ENCODE measurements around the gene FGF8.

FGF8 gene

DNA sequence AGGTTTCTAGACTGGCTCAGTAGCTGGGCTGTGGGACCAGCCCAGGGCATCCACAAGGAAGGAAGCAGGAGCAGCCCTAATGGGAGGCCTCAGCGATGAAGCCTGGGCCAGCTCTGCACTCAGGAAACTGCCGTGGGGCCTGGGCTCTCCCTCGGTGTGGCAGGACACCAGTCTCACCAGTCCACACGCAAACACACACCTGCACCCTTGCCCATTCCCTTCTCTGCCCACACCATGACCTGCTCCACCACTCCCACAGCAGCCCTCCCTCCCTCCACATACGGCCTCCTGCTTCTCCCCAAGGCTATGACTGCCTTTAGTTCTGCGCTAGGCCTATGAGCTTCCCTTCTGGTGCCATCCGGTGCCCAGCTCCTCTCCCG lies 7.1 kb downstream of the FGF8 start:
- DNase-seq (ENCODE audit: low spot score in 2 of 2) (no peak), ATAC-seq (ENCODE audit: low read depth) (no peak)
- peaks cover 20% of the 10 kb centered on the region for H3K27me3 Mint-ChIP-seq
- no peak overlapping the region for H3K27ac Mint-ChIP-seq
- no peaks in the 10 kb centered on the region for H3K4me1 Mint-ChIP-seq
- no peak overlapping the region for H3K4me3 Mint-ChIP-seq
- no peaks in the 10 kb centered on the region for H3K36me3 Mint-ChIP-seq
- no peaks in the 10 kb centered on the region for H3K9me3 Mint-ChIP-seq

DNA sequence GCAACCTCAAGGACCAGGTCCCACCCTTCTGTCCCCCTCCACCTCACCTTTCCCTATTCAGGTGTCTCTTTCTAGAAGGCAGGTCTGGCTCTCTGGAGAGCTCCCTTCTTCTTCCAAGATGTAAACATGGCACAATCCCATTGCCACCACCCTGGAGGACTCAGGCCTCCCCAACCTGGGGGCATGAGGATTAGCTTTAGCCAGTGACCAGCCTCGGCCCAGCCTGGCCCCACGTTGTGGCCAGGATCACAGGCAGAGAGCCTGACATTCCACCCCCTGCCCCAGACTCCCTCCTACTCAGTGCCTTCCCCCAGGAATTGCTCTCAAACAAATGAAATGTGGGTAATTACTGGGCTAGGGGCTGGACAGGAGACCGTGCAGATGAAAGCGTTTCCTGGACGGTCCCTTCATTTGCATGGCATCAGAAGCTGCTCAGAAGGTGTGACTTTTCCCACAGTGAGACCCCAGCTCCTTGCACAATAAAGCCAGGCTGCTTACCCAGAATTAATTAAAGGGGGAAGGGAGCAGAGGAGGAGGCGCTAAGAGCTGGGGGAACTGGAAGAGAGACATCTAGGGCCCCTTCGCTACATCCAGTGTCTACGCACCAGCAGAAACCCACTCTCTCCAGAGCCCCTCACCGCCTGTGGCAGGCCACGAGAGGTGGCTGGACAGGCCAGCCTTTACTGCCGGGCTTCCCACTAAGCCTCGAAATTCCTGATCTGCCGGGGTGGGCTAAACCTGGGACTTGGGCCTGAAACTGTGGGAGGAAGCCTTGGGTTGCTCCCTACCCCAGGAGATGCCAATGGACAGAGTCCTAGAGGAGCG lies 7.7 kb downstream of the FGF8 start:
- H3K27ac Mint-ChIP-seq = no peak overlapping the region

DNA sequence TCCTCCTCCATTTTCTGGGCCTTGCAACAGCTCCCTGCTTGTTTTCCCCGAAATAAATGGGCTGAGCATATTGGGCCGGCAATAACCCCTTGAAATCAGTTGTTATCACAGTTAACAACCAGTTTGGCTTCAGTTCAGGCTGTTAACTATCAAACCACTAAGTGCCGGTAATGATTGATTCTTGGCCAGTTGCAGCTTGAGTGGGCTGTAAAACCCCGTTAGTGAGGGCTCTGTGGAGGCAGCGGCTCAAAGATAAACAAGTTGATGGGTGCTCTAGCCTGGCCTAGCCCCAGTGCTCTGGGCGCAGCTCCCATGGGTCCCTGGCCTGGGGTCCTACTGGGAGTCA lies 8.3 kb downstream of the FGF8 start:
- DNase-seq (ENCODE audit: low spot score in 2 of 2) = no peak
- no peaks in the 10 kb centered on the region for H3K4me1 Mint-ChIP-seq
- H3K27ac Mint-ChIP-seq = no peak overlapping the region
- H3K36me3 Mint-ChIP-seq = no peaks in the 10 kb centered on the region
- H3K4me3 Mint-ChIP-seq = no peak overlapping the region
- no peaks in the 10 kb centered on the region for H3K9me3 Mint-ChIP-seq
- ATAC-seq (ENCODE audit: low read depth) = no peak
- peaks cover 20% of the 10 kb centered on the region for H3K27me3 Mint-ChIP-seq

More for the DNA sequence above, 7.7 kb downstream of the FGF8 start:
- no peaks in the 10 kb centered on the region for H3K36me3 Mint-ChIP-seq
- H3K27me3 Mint-ChIP-seq = peaks cover 20% of the 10 kb centered on the region
- no peaks in the 10 kb centered on the region for H3K9me3 Mint-ChIP-seq
- DNase-seq (ENCODE audit: low spot score in 2 of 2) (no peak), ATAC-seq (ENCODE audit: low read depth) (no peak)
- H3K4me1 Mint-ChIP-seq = no peaks in the 10 kb centered on the region
- H3K4me3 Mint-ChIP-seq = no peak overlapping the region

DNA sequence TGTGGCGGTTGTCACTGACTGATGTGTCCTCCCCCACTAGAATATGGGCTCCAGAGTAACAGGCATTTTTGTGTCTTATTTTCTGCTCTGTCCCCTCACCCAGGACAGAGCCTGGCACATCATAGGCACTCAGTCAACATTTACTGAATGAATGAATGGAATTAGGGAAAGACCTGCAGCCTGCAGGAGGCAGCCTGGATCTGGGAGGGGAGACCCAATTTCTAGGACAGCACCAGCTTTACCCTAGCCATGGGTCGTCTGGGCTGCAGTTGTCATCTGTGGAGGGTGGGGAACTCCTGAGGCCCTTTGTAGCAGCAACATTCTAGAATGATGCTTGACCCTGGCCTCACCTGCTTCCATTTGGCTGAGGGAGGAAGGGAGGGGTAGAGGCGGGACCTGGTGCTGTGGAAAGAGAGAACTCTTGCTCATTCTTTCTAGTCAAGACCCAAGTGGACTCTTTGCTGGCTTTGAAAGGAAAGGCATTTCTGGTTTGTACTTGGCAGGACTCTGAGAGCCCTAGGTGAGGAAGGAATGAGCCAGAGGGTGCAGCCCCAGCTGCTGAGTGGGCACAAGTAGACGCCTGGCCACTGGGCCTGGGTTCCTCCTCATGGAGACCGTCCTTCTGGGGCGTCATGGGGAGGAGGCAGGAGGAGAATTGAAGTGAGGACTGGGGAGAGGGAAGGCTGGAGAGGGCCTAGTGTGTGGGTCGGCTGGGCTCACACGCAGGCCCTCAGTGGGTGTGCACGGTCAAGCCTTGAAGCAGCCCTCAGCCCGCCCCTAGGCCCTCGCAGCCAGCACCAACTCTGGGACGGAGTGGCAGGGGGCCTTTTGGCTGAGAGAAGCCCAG lies 8.9 kb downstream of the FGF8 start:
- Mint-ChIP-seq H3K4me3 (no peak overlapping the region), H3K27me3 (peaks cover 18% of the 10 kb centered on the region), H3K27ac (no peak overlapping the region), H3K4me1 (no peaks in the 10 kb centered on the region), H3K9me3 (no peaks in the 10 kb centered on the region), H3K36me3 (no peaks in the 10 kb centered on the region)
- no peak for ATAC-seq (ENCODE audit: low read depth)
- no peak for DNase-seq (ENCODE audit: low spot score in 2 of 2)

DNA sequence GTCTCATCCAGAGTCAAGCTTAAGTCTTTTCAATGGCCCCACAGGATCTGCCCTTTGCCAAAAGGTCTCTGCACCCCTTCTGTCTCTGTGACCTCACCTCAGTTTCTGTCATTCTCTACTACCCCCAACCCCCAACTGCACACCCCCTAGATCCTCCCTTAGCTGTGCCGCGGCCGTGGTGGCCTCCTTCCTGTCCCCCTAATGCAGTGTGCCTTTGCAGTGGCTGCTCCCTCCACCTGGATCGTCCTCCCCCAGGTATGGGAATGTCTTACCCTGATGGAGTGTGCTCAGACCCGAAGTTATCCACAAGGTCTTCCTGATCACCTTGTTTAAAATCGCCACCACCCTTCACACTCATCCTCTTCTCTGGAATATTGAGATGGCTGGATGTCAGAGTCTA lies 9.6 kb downstream of the FGF8 start:
- Mint-ChIP-seq H3K9me3 (no peaks in the 10 kb centered on the region), H3K27ac (no peak overlapping the region), H3K36me3 (no peaks in the 10 kb centered on the region), H3K27me3 (peaks cover 19% of the 10 kb centered on the region), H3K4me3 (no peak overlapping the region), H3K4me1 (no peaks in the 10 kb centered on the region)
- ATAC-seq (ENCODE audit: low read depth) (no peak), DNase-seq (ENCODE audit: low spot score in 2 of 2) (no peak)

DNA sequence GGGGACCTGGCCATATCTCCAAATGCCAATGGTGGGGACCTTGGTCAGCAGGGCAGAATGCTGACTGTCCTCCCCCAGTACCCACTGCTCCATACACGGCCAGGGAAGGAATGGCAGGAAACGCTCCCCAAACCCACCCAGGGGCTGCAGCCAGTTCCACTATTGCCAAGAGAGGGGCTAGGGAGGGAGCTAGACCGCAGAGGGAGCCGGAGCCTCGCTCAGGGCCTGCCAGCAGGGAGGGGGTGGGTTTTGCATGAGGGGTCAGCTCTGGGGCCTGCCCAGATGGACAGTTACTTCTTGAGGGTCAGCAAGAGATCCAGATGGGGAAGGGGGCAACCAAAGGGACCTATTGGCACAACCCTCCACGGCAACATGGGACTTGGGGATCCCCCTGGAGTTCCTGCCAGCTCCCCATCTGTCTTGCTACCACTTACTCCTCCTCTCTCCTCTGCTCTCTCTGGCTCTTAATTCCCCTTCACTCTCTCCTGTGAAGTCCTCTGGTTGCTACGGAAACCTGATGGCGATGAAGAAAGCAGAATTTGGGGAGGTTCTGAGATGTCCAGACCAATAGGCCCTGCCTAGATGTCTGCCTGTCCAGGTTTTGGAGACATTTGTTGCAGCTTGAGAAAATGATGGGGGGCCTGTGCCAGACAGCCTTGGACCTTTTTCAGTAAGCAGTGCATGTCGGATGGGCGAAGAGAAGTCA lies 12.6 kb downstream of the FGF8 start:
- Mint-ChIP-seq H3K4me3 (no peak overlapping the region), H3K36me3 (no peaks in the 10 kb centered on the region), H3K27ac (no peak overlapping the region), H3K27me3 (peaks cover 17% of the 10 kb centered on the region), H3K4me1 (no peaks in the 10 kb centered on the region), H3K9me3 (no peaks in the 10 kb centered on the region)
- no peak for ATAC-seq (ENCODE audit: low read depth)
- no peak for DNase-seq (ENCODE audit: low spot score in 2 of 2)

DNA sequence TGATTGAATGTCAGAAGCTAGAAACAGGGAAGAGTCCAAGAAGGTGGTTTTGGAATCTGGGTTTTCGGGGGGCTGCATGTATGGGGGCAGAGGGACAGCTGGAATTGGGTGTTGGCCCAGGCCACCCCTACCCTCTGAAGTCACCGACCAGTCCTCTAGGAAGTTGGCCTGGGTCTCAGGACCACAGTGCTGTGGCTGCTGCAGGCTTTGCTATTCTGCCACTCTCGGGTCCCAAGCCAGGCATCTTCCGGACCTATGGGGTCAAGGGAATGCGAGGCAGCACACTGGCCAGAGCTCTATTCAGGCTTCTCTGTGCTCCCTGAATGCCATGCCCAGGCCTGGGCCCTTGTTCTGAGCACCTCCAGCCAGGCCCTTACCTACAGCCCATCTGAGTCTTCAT lies 13.2 kb downstream of the FGF8 start:
- no peaks in the 10 kb centered on the region for H3K36me3 Mint-ChIP-seq
- H3K4me1 Mint-ChIP-seq = no peaks in the 10 kb centered on the region
- no peaks in the 10 kb centered on the region for H3K9me3 Mint-ChIP-seq
- ATAC-seq (ENCODE audit: low read depth) (no peak), DNase-seq (ENCODE audit: low spot score in 2 of 2) (no peak)
- no peak overlapping the region for H3K27ac Mint-ChIP-seq
- H3K27me3 Mint-ChIP-seq = peaks cover 17% of the 10 kb centered on the region
- no peak overlapping the region for H3K4me3 Mint-ChIP-seq

DNA sequence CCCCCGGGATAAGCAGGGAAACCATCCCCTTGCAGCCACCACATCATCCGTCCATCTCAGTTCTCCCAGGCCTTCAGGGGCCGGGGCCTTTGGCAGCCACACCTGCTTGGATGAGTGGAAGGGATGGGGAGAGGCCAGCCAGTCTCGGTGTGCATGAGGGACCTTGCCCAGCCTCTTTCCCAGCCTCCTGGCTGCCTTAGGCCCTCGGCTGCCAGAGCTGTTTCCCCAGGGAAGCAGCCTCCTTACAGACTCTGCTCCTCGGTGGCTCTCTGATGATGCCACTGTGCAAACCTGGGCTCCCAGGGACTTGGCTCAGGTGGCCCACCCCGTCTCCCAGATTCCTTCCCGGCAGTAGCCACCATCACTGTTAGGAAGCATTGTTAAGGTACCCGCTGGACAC lies 14.7 kb downstream of the FGF8 start:
- Mint-ChIP-seq H3K4me1 (no peaks in the 10 kb centered on the region), H3K27me3 (peaks cover 15% of the 10 kb centered on the region), H3K27ac (no peak overlapping the region), H3K4me3 (no peak overlapping the region), H3K36me3 (no peaks in the 10 kb centered on the region), H3K9me3 (no peaks in the 10 kb centered on the region)
- DNase-seq (ENCODE audit: low spot score in 2 of 2) (no peak), ATAC-seq (ENCODE audit: low read depth) (no peak)

DNA sequence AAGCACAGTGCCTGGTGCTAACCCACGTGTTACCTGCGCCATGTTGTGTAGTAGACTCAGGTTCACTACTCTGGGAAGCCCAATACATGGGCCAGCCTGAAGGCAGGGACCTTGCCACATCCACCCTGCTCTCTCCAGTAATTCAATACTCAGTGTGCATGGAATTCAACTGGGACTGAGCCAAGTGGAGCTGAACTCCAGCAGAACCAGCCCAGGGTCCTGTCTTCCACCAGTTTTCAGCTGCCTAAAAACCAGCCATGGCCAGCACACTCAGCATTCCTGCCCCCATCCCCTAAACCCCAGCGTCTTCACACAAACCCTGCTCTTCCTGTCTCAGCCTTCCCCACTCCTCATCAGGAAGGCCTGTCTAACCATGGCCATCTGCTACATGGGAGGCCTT lies 15.4 kb downstream of the FGF8 start:
- ATAC-seq (ENCODE audit: low read depth) (no peak), DNase-seq (ENCODE audit: low spot score in 2 of 2) (no peak)
- Mint-ChIP-seq H3K9me3 (no peaks in the 10 kb centered on the region), H3K27ac (no peak overlapping the region), H3K4me3 (no peak overlapping the region), H3K36me3 (no peaks in the 10 kb centered on the region), H3K4me1 (no peaks in the 10 kb centered on the region), H3K27me3 (peaks cover 11% of the 10 kb centered on the region)

DNA sequence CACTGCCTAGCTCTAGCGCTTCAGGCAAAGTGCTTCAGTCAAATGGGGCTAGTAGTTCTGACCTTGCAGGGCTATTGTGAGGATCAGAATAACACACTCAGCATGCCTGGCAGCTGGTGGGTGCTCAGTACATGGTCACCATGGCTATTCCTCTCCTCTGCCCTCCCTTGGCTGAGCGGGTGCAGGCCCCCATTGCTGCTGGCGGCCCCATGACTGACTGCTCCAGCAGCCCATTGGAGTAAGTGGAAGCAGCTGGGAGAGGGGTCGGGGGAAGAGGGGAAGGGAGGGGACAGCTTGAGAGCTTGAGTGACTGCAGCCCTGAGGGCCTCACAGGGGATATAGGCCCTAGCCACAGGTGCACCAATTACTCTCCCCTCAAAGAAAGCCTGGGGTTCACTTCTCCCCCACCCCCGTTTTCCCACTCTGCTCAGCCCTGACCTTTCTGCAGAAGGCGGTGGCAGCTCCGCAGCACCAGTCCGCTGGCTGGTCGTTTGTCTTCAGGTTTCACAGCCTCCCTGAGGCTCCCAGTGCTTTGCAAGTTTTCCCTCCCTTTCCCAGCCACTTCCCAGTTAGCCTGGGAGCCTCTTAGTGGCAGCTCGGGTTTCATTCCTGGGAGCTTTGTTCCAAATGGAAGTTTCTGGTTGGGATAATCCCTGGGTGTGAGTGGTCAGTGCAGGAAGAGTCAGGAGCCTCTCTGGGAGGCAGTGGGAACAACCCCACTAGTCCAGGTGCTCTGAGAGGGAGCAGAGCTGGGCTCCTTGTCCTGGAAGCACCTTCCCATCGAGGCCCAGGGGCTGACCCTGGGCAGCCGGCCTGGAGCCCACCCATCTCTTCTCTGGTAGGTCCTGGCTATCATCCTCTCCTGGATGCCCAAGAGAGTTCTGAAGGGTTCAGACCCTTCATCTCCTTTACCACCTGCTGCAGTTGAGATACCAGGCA lies 16.3 kb downstream of the FGF8 start:
- Mint-ChIP-seq H3K27ac (no peak overlapping the region), H3K27me3 (peaks cover 9% of the 10 kb centered on the region), H3K36me3 (no peaks in the 10 kb centered on the region), H3K4me3 (no peak overlapping the region), H3K9me3 (no peaks in the 10 kb centered on the region), H3K4me1 (no peaks in the 10 kb centered on the region)
- no peak for ATAC-seq (ENCODE audit: low read depth)
- no peak for DNase-seq (ENCODE audit: low spot score in 2 of 2)

DNA sequence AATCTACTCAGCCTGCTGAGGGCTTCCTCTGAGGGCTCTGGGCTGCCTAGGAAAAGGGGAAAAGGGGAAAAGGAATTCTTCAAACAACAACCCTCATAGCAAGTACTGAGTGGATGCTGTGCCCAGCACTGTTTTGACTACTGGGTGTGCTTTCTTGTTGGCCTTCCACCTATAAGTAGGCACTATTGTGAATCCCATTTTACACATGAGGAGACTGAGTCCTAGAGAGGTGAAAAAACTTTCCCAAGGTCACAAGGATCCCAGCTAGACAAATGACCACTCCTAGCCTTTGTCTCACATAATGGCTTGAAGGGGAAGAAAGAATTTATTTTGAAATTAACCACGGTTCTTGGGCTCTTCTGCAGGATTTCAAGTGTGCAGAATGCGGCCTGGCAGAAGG lies 17.1 kb downstream of the FGF8 start:
- H3K27ac Mint-ChIP-seq = no peak overlapping the region
- peaks cover 10% of the 10 kb centered on the region for H3K27me3 Mint-ChIP-seq
- no peaks in the 10 kb centered on the region for H3K36me3 Mint-ChIP-seq
- DNase-seq (ENCODE audit: low spot score in 2 of 2) (no peak), ATAC-seq (ENCODE audit: low read depth) (no peak)
- no peaks in the 10 kb centered on the region for H3K4me1 Mint-ChIP-seq
- H3K4me3 Mint-ChIP-seq = no peak overlapping the region
- H3K9me3 Mint-ChIP-seq = no peaks in the 10 kb centered on the region

DNA sequence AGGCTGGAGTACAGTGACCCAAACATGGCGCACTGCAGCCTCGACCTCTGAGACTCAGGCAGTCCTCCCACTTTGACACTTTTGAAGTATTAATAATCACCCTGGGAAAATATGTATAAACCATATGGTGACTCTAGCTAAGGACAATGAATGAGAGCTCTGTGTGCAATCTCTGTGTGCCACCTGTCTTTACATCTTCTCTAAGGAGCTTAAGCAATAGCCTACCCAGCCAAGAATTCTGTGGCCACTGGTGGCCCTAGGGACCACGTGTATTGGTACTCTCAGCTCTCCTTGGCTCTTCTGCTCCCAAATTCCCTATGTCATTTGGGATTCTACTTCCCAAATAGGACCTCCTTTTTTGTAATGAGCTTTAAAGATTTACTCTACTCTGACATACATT lies 23.7 kb downstream of the FGF8 start:
- H3K27ac Mint-ChIP-seq = no peak overlapping the region
- no peaks in the 10 kb centered on the region for H3K4me1 Mint-ChIP-seq
- no peaks in the 10 kb centered on the region for H3K36me3 Mint-ChIP-seq
- DNase-seq (ENCODE audit: low spot score in 2 of 2) (no peak), ATAC-seq (ENCODE audit: low read depth) (no peak)
- no peaks in the 10 kb centered on the region for H3K9me3 Mint-ChIP-seq
- no peak overlapping the region for H3K4me3 Mint-ChIP-seq
- H3K27me3 Mint-ChIP-seq = peaks cover 7% of the 10 kb centered on the region

DNA sequence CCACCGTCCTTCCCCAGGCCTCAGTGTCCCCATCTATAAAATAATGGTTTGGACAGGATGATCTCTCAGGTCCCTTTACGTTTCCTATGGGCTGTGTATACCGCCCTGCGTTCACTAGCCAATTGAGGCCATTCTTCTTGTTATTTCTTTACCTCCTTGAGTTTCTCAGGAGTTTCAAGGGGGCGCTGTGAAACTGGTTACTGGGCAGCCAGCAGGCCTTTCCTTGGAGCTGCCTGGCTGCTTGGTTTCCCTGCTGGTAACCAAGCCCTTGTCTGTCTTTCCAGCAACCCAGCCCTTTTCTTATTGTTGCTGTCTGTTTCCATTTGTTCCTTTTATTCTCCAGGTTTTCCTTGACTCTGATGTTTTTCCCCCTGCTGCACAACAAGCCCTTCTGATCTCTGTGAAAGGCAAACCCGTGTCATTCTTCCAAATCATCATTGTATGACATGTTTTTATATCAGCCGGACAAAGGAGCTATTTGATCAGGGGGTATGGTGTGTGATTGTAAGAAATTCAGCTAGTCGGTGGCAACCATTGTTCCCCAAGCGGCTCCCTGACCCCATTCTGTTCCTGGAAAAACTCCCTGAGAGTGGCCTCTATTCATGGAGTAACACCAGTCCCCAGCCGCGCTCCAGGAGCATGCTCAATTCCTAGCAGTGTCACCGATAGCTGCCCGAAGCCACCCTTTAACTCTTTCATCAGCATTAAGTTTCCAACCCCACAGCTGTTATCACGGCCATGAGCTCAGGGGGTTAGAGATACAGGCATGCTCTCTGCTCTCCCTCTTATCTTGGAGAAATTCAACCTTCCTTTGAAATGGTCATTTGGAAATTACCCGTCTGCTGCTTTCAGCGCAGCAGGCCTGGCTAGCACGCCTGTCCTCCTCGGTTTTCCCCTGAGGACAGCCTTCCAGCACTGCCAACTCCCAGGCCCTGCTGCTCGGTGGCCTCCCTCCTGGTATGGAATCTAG lies 26.6 kb downstream of the FGF8 start:
- H3K36me3 Mint-ChIP-seq = no peaks in the 10 kb centered on the region
- DNase-seq (ENCODE audit: low spot score in 2 of 2) (no peak), ATAC-seq (ENCODE audit: low read depth) (no peak)
- no peaks in the 10 kb centered on the region for H3K9me3 Mint-ChIP-seq
- H3K4me1 Mint-ChIP-seq = no peaks in the 10 kb centered on the region
- no peak overlapping the region for H3K4me3 Mint-ChIP-seq
- no peak overlapping the region for H3K27ac Mint-ChIP-seq
- H3K27me3 Mint-ChIP-seq = peaks cover 8% of the 10 kb centered on the region

Measured in memory B cell (primary cell).